GM18526 (cell line): ENCODE measurements around the gene MTX1.

Experiments
- POLR2A ChIP-seq: IDR thresholded peaks from 3 replicates; pipeline ENCODE4 v1.6.1; 2011; ENCODE audit not compliant: insufficient read length; ENCODE audit errors: extremely low read depth

MTX1 gene

DNA sequence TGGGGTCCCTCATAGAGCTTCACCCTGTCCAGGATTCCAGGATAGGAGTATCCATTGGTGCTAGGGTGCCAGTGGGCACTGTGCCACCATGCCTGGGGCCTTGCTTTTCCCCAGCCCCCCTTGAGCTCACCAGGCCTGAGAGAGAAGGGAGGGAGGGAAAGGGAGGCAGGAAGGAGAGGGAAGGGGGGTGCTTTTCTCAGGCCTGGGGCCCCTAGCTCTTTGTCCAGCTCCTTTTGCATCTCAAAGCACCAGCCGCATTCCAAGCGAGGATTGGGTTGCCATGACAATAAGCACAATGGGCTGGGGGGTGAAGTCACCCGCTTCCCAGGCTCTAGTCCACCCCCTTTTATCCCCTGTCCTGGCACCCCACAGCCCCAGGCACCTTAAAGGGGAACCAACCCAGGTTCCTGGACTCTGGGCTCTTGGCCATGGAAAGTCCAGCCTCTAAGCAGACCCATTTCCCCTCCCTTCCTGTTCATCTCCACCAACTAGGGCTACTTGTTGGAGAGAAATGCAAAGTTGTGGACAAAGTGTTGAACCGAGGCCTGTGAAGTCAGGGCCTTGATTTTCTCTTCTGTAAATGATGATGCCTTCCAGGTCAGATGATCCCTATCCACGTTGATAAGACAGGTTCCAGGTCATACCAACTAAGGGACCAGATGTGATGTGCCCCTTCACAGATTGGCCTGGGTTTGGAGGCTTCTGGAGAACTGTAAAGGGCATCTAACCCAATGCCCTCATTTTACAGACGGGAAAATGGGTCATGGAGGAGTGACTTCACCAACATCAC is 12.2 kb upstream of the MTX1 start:
- TF ChIP-seq POLR2A = no peak

DNA sequence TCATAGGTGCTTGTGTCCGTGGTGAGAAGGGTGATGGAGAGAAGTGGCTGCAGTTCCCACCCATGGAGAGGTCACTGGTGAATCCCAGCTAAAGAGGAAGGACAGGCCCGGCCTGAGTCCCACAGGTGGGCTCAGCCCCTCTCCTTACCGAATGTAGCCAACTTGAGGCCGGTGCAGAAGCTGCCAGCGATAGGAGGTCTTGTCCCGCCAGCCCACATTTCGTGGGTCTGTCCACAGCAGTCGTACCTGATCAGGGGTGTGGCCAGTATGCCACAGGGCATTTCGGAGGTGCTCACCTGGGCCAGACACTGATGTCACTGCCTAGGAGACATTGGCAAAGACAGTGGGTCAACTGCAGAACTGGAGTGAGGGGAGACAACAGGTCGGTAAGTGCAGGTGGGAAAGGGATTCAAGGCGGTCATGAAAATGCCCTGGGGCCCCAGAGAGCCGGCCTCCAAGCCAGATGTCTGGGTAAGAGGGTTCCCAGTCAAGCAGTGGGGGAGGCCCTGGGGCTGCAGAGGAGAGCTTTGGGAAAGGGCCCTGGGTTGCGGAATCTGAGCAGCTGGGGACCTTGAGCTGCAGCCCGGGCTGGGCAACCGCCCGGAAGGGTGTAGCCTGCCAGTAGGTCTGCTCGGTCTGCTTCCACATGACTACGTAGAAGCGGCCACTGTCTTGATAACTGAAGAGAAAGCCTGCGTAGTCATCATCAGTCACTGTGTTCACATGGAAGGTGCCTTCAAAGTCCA is 11.4 kb upstream of the MTX1 start:
- TF ChIP-seq POLR2A = no peak

DNA sequence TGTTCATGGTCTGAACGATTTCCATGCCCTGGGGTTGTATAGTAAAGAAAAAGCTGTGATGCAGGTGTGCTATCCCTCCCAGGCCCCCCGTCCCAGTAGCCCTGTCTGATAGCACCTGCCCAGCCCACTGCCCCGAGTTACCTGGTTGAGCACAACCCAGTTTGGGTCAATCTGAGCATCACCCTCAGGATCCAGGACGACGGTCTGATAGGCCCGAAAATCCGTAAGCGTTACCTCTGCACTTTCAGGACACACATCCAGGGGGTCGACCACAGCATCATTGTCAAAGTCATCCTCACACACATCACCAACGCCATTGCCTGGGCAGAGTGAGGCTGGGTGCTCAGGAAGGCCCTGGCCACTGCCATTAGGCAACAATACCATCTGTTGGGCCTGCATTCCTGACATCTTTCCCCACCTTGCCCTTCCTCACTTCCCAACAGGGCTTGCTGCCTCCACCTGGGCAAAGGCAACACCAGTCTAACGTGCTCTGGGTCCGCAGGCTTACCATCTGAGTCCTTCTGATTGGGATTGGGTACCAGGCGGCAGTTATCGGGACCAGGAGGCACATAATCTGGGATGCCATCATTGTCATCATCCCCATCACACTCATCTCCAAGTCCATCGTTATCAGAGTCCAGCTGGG is 10.5 kb upstream of the MTX1 start:
- no peak for TF ChIP-seq POLR2A

DNA sequence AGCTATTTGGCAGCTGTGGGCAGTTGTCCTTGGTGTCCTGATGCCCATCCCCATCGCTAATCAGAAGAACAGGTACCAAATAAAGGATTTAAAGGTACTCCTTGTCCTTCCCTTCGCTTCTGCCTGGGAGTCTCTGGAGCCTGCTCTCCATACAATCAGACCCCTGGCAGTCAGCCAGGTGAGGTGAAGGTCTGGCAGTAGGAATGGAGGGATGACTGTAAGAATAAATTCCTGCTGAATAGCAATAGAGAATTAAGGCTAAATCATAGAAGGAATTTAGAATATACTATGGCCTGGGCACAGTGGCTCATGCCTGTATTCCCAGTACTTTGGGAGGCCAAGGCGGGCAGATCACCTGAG is 10.0 kb upstream of the MTX1 start:
- no peak for TF ChIP-seq POLR2A

DNA sequence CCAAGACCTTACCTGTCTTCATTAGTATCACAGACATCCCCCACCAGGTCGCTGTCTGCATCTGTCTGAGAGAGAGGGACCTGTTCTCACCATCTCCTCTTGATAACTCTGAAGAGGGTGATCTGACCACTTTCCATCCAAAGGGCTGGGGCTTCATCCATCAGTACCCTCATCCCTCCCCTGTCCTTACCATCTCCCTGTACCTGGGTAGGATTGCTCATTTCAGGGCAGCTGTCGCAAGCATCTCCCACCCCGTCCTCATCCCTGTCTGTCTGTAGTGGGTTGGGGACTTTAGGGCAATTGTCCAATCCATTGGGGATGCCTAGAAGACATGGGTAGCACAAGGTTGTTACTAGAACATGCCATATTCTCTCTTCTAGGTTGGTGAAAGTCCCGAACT is 8.7 kb upstream of the MTX1 start:
- TF ChIP-seq POLR2A = no peak

DNA sequence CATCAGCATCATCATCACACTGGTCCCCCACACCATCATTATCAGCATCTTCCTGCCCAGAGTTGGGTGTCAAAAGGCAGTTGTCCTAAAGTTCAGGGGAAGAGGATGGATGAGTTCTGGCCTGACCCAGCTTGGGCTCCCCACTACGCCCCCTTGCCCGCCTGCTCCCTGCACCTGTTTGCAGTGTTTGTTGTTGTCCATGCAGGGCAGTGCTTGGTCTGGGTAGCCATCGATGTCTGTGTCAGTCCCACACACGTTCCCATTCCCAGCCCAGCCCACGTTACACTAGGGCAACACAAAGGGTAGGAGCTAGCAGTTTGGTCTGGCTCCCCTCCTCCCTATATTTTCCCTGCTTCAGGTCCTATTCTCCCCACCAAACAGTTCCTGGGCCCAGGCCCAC is 7.6 kb upstream of the MTX1 start:
- no peak for TF ChIP-seq POLR2A

DNA sequence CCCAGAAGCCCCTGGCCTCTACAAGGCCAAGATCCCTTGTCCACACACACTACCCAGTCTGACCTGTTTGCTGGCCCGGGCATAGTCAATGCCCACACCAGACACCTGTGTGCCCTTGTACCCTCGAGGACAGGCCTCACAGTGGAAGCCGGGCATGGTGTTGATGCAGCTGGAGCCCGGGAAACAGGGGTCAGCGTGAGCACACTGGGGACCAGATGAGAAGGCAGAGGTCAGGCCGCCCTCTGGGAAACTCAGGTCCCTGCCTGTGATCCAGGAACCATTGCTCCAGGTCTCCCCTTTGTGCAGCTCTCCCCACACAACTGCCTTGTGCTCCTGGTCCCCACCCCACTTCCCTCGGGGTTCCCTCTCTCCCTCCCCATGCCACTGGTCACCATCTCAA is 6.3 kb upstream of the MTX1 start:
- no peak for TF ChIP-seq POLR2A

DNA sequence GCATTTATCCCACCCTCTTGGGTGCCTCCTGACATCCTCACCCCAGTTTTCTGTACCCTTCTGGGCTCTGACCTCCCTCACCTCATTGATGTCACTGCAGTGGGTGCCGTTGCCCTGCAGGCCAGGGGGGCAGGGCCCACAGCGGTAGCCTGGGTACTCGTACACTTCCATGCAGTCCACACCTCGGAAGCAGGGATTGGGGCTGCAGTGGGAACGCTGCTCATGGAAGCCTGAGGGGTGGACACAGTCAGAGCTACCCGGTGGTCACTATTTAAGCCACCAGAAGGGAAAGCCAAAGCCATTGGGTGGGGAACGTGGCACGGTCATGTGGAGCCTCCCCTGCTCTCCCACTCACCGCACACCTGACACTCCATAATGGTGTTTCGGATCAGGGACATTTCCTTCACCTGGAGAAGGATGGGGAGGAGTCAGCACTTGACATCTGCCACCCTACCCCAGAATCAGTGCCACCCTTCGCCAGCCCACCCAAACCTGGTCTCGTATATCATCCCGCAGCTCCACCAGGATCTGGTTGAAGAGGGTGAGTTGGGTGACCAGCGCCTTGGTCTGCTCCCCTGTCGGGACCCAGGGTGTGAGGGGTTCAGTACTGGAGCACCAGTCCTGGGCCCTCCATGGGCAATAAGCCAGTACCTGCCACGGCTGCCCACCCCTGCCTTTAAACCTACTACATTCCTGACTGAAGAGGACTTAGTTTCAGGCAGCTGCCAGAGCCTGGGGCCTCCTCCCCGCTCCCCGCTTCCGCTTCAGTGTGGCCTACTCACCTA is 5.6 kb upstream of the MTX1 start:
- TF ChIP-seq POLR2A = no peak

DNA sequence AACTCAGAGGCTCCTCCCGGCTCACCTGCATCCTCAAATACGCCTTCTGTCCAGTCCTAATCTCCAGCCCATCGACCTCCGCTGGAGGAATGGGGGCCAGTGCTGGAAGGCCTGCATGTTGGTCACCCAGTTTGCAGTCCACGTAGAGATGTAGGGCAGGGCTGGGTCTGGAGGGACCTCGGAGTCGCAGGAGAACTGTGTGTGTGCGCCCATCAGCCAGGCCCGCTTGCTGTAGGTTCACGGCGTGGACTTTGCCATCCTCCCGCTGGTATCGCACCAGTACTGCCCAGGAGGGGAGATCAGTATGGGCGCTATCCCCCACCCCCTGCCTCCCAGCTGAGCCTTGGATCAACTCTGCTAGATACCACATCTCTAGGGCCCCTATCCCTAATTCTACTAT is 3.5 kb upstream of the MTX1 start:
- TF ChIP-seq POLR2A = no peak

DNA sequence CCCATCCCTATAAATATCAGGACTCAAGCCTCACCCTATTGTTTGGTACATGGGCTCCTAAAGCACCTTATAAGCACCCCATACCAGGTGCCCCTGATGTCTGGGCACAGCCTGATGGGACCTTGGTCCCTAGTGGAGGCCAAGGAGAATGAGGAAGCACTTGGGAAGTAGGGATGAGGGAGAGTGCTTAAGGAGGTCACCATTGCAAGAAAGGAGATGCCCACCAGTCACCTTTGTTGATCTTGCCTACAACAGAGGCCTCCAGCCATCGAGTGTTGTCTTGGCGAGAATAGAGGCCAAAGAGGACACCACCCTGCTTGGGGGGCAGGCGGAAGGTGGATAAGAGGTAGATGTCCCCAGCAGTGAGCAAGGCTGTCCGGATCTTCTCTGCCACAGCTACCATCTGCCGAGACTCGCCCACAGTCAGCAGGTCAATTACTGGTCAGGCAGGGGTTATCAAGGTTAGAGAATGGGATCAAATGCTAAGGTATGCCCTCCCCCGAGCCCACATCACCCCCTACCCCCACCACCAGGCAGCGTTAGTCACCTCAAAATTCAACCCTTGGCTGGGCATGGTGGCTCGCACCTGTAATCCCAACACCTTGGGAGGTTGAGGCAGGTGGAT is 2.4 kb upstream of the MTX1 start:
- no peak for TF ChIP-seq POLR2A

DNA sequence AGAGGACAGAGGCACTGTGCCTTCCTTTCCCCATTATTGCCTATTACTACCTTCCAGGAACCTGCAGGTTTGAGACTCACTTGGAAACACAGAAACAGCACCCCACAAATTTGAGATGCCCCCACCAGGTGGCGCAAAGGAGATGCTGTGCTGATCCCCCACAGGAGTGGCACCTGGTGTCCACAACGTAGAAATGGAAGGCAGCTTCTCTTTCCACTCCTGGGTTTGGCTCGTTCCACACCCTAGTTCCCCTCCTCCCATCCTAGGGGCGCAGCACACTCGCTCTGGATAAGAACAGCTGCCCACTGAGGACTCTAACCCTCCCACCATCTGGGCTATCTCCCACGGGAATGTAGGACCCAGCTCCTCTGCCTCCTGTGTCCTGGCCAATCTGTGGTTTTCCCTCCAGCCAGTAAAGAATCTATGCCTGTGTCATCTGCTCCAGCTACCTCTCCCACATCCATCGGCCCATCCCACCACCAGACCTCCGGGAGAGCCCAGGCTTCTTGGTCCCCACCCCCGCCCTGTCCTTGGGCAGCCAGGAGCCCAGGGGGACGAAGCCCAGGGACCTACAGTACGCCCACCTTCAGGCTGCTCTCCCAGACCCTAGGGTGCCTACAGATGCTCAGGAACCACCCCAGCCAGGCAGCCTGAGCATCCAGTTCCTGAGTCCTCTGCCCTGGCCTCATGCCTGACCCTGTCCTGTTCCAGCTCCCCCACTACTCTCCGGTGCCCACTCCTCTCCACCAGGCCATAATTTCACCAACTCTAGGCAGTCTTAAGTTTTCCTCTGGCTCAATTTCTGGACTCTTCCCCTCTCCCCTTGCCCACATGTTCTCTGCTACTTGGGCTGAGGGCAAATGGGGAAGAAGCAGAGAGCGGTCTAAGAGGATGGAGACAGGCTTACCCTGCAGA is 1.3 kb upstream of the MTX1 start:
- TF ChIP-seq POLR2A = no peak

DNA sequence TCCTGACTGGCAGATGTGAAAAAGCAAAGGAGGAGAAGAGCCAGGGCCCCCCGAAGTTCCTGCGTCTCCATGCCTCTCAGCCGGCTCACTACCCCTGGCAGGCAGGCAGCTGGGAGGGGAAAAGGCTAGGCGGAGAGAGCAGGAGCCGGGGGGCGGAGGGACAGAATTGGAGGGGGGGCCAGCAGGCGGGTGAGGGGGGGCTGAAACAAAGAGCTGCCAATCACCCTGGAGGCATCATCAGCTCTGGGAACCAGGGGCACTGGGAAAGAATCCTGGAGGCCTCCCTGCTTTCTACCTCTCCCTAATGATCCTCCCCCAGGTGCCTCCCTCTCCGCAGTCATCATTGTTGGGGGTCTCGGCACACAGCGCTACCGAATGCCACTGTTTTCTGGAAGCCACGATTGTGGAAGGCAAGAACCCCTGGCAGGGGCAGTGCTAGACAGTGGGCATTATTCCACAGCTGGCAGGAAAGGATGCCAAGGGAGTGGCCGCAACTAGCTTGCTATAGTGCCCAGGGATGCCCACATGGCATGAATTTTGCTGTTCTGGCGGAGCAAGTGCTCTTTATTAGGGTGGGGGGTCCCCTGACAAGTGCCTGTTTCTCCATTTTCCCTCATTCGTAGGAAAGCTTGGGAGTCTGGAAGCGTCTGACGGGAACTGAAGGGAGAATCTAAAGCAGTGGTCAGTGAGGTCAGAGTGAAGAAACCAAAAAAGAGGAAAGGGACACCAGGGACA is 522 bp upstream of the MTX1 start, which contains the start of gene THBS3:
THBS3 (minus strand) TSS at position 92 of the 735 bp plus-strand sequence; CDS start at position 71, 21 bp downstream.
- no peak for TF ChIP-seq POLR2A

DNA sequence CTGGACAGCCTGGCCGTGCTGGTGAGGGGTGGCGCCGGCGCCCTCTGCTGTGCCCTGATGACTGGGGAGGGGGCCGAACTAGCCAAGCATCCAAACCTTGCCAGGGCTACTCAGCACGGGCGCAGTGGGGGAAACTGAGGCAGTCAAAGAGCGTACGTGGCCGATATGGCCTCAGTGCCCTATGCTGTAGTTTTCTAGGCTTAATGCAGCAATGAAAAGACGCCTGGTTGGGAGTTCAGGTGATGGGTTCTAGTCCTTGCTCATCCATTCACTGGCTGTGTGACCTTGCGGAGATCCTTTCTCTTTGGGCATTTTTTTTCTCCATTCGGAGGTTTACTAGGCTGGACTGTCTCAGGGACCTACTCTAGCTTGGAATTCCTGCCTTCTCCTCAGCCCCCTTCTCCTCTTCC is 822 bp downstream of the MTX1 start:
- TF ChIP-seq POLR2A = no peak

DNA sequence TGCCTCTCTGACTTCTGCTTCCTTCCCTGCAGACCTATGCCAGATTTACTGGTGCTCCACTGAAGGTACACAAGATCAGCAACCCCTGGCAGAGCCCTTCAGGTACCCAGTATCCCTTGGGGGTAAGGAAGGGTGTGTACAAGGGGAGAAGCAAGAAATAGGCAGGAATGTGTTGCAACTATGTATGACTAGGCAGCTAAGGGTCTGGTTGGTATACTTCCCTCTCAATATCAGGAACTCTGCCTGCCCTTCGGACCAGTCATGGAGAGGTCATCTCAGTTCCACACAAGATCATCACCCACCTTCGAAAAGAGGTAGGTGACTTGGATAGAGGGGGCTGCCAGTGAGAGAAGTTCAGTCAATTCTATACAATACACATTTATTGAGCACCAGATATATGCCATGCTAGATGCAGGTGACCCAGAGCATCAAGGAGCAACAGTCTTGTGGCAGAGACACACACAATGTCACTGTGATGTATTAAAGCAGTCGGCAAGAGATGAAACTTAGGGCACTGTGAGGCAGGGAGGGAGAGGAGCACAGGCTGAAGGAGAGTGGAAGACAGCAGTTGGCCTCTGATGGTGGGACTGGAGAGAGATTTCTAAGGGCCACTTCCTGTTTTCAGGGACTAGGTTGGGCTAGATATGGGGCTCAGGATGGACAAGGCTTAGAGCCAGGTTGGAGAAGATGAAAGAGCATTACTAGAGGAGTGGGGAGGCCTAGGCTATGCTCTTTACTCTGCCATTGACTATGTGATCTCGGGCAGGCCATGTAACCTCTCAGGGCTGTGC is 2.0 kb downstream of the MTX1 start:
- no peak for TF ChIP-seq POLR2A
